Measurements from ENCODE around the gene SYNJ2BP. TPM values are rescaled to one million over a fixed set of nuclear protein-coding genes. Genes with fewer than 3 reads are reported as not detected.

Gene SYNJ2BP
- total RNA-seq (10 to 100 TPM; 26.0 to 44.6 (median 36.9) TPM), polyA plus RNA-seq (10 to 100 TPM; 13.8 to 21.7 (median 18.7) TPM)

- Histone ChIP-seq H3K9me3 (no peaks in the 10 kb centered on the region), H3K36me3 (peaks cover 0 to 5% (median 0%) of the 10 kb centered on the region in 4 donors), H3K27me3 (no peaks in the 10 kb centered on the region), H3K4me3 (peak within 1 kb of the TSS; percentile 63 to 81 (median 67)), H3K4me1 (peaks cover 0 to 24% (median 11%) of the 10 kb centered on the region in 4 donors), H3K27ac (peak within 1 kb of the TSS; percentile 59 to 78 (median 66))
- TF ChIP-seq POLR2AphosphoS5 (IDR thresholded peaks at IDR 0.05), result peak; percentile 49 to 78 (median 64)
- TF ChIP-seq, protein P1, sequence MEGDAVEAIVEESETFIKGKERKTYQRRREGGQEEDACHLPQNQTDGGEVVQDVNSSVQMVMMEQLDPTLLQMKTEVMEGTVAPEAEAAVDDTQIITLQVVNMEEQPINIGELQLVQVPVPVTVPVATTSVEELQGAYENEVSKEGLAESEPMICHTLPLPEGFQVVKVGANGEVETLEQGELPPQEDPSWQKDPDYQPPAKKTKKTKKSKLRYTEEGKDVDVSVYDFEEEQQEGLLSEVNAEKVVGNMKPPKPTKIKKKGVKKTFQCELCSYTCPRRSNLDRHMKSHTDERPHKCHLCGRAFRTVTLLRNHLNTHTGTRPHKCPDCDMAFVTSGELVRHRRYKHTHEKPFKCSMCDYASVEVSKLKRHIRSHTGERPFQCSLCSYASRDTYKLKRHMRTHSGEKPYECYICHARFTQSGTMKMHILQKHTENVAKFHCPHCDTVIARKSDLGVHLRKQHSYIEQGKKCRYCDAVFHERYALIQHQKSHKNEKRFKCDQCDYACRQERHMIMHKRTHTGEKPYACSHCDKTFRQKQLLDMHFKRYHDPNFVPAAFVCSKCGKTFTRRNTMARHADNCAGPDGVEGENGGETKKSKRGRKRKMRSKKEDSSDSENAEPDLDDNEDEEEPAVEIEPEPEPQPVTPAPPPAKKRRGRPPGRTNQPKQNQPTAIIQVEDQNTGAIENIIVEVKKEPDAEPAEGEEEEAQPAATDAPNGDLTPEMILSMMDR (IDR thresholded peaks at IDR 0.05), result no peak
- 1% methylated on average over 22 of the region's 22 CpGs for WGBS, 2 donors
- peak; percentile 80 for DNase-seq
- intact Hi-C loops (cut with DNase I), result no loop called here
Measured at GRCh38 chr14:70416725-70417349, at the start of gene SYNJ2BP. TSS of gene SYNJ2BP (minus strand) at chr14:70417090. CDS start at chr14:70416963, 127 bp downstream.

DNA sequence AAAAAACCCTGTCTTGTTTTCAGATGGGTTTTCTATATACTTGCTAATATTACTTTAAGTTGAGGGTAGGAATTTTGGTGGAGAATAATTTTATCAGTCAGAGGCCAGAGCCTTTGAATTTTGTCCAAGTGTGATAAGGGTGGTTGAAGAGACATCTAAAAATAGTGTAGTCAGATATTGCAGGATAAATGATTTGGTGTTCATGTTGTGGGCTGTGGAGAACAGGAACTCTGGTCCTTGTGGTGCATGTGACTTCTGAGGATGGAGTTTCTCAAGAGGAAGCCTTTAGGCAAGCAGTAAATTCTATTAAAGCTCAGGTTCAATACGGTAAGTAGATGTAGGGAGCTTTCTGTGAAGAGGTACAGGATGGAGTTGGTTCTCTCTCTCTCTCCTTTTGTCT, 37.8 kb upstream of the SYNJ2BP start:
- Histone ChIP-seq H3K36me3 (no peaks in the 10 kb centered on the region), H3K27ac (no peak overlapping the region), H3K4me3 (no peak overlapping the region), H3K9me3 (no peaks in the 10 kb centered on the region), H3K4me1 (no peaks in the 10 kb centered on the region), H3K27me3 (no peaks in the 10 kb centered on the region)
- no peak for DNase-seq
- TF ChIP-seq POLR2A (IDR thresholded peaks at IDR 0.05) (no peak), EP300 (IDR thresholded peaks at IDR 0.05) (no peak), POLR2AphosphoS5 (IDR thresholded peaks at IDR 0.05) (no peak)
- TF ChIP-seq, protein P1 (IDR thresholded peaks at IDR 0.05), result no peak
- 51 to 74% methylated on average over 1 of the region's 1 CpG for WGBS, 2 donors
- intact Hi-C loops (cut with DNase I), result no loop called here

GRCh38 chr14:70451874-70452273, 35.0 kb upstream of the SYNJ2BP start, which contains the start of gene ADAM21:
TSS of gene ADAM21 (plus strand) at chr14:70452174. CDS start at chr14:70457500, 5,326 bp downstream.
- TF ChIP-seq, protein P1 (IDR thresholded peaks at IDR 0.05), result no peak
- TF ChIP-seq POLR2AphosphoS5 (IDR thresholded peaks at IDR 0.05) (no peak), POLR2A (IDR thresholded peaks at IDR 0.05) (no peak), EP300 (IDR thresholded peaks at IDR 0.05) (no peak)
- no peaks in the 10 kb centered on the region for H3K4me1 ChIP-seq
- no peak for DNase-seq
- intact Hi-C loops (cut with DNase I), result no loop called here
- WGBS, 2 donors, result 92 to 95% methylated on average over 1 of the region's 1 CpG
- H3K27ac ChIP-seq, result no peak within 1 kb of the TSS
- H3K9me3 ChIP-seq, result no peaks in the 10 kb centered on the region
- H3K27me3 ChIP-seq, result no peaks in the 10 kb centered on the region
- H3K36me3 ChIP-seq, result no peaks in the 10 kb centered on the region
- H3K4me3 ChIP-seq, result no peak within 1 kb of the TSS

DNA sequence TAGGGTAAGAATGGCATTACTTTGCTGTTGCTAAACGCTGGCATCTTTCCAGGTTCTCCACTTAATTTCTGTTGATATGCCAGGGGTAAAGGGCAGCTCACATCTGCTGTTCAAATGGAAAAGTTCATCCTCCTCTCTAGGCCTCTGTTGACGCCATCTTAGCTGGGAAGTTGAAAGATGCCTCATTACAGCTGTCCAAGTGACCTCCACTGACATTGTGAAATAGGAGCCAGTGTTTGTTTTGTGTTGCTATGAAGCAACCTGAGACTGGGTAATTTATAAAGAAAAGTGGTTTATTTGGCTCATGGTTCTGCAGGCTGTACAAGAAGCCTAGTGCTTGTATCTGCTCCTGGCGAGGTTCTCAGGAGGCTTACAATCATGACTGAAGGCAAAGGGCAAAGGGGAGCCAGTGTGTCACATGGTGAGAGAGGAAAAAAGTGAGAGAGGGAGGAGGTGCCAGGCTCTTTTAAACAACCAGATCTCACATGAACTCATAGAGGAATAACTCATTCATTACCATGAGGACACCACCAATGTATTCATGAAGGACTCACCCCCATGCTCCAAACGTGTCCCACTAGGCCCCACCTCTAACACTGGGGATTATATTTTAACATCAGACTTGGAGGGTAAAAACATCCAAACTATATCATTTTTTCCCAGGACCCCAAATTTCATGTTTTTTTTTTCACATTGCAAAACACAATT, 31.9 kb upstream of the SYNJ2BP start:
- peaks cover 0 to 3% (median 0%) of the 10 kb centered on the region in 4 donors for H3K9me3 ChIP-seq
- no peaks in the 10 kb centered on the region for H3K27me3 ChIP-seq
- no peaks in the 10 kb centered on the region for H3K4me1 ChIP-seq
- no peak overlapping the region for H3K4me3 ChIP-seq
- TF ChIP-seq EP300 (IDR thresholded peaks at IDR 0.05) (no peak), POLR2A (IDR thresholded peaks at IDR 0.05) (no peak), POLR2AphosphoS5 (IDR thresholded peaks at IDR 0.05) (no peak)
- TF ChIP-seq, protein P1 (IDR thresholded peaks at IDR 0.05), result no peak
- intact Hi-C loops (cut with DNase I), result no loop called here
- H3K36me3 ChIP-seq, result no peaks in the 10 kb centered on the region
- DNase-seq, result no peak
- H3K27ac ChIP-seq, result no peak overlapping the region
- WGBS, 2 donors, result 74 to 86% methylated on average over 4 of the region's 4 CpGs

All from sigmoid colon (tissue), 7 donors.